ENCODE data around the gene LRIT2.
A peak's percentile ranks its signal among the peaks of the same experiment; 100 is the strongest.

The LRIT2 gene

GRCh38 chr10:84216834-84217233 is 8.5 kb downstream of the LRIT2 start (continued):
- no peak for TF ChIP-seq TSHZ1 (tag by site-specific recombination; IDR thresholded peaks at IDR 0.05; ENCODE audit: borderline replicate concordance)
- no peak for TF ChIP-seq REPIN1 (tag by site-specific recombination; IDR thresholded peaks at IDR 0.05; ENCODE audit: low read depth)
- TF ChIP-seq ZNF473 (tag by site-specific recombination; IDR thresholded peaks at IDR 0.05), result no peak
- no peak for TF ChIP-seq KLF16 (tag by site-specific recombination; IDR thresholded peaks at IDR 0.05)
- no peak for TF ChIP-seq ZXDB (tag by site-specific recombination; IDR thresholded peaks at IDR 0.05)
- TF ChIP-seq ZNF658 (tag by site-specific recombination; IDR thresholded peaks at IDR 0.05), result no peak
- TF ChIP-seq ZNF555 (tag by site-specific recombination; conservative IDR thresholded peaks at IDR 0.05), result no peak
- no peak for TF ChIP-seq CTCF (tag by site-specific recombination; IDR thresholded peaks at IDR 0.05)

GRCh38 chr10:84214612-84215235 is 10.6 kb downstream of the LRIT2 start:
- TF ChIP-seq ZNF777 (tag by site-specific recombination; IDR thresholded peaks at IDR 0.05; ENCODE audit: borderline replicate concordance) (no peak), PRDM10 (tag by site-specific recombination; IDR thresholded peaks at IDR 0.05) (peak; percentile 39; the same call in 1 of the 2 replicates), HIC1 (tag by site-specific recombination; IDR thresholded peaks at IDR 0.05) (no peak), ZNF654 (tag by site-specific recombination; IDR thresholded peaks at IDR 0.05; ENCODE audit: low read depth) (peak; percentile 17; the same call in 1 of the 2 replicates)
- Histone ChIP-seq H3K36me3 (ENCODE audit: control insufficient read depth in 2 of 2, insufficient read depth in 1 of 2, low read length in 2 of 2) (no peaks in the 10 kb centered on the region), H3K4me1 (ENCODE audit: control insufficient read depth, insufficient read depth, low read length) (no peaks in the 10 kb centered on the region), H3K27ac (ENCODE audit: extremely low read depth, low read depth, low read length) (no peak overlapping the region), H3K9me3 (ENCODE audit: control insufficient read depth, insufficient read depth, low read depth, low read length) (no peaks in the 10 kb centered on the region), H3K4me3 (ENCODE audit: low read depth, low read length) (no peak overlapping the region)
- POLR2A ChIA-PET, result no interaction called here
- CTCF ChIA-PET, result interaction anchor here (0.6 to 1.8 kb wide), 10 partner anchors 13 to 1580 kb away, joined by 3 to 6 read pairs (median 4); no protein-coding TSS in a partner anchor
